AG09319 (cell line): ENCODE data around the gene USP20.

ENCODE experiments used
- DNase-seq: peaks from one replicate; pipeline ENCODE4 v3.0.0-alpha.2; 2010; ENCODE audit warnings: low read depth; ENCODE audit errors: extremely low read depth
- CTCF ChIP-seq: IDR thresholded peaks from 2 replicates; pipeline ENCODE4 v1.5.1; 2011; ENCODE audit warnings: low read depth, mild to moderate bottlenecking, inconsistent platforms, low read length, moderate library complexity

USP20 gene

GRCh38 chr9:129898185-129898584 is 62.9 kb downstream of the USP20 start:
- no peak for DNase-seq
- no peak for TF ChIP-seq CTCF

- DNase-seq: no peak
- no peak for TF ChIP-seq CTCF
These were observed 64.4 kb downstream of the USP20 start for GRCh38 chr9:129899620-129900019.

DNA sequence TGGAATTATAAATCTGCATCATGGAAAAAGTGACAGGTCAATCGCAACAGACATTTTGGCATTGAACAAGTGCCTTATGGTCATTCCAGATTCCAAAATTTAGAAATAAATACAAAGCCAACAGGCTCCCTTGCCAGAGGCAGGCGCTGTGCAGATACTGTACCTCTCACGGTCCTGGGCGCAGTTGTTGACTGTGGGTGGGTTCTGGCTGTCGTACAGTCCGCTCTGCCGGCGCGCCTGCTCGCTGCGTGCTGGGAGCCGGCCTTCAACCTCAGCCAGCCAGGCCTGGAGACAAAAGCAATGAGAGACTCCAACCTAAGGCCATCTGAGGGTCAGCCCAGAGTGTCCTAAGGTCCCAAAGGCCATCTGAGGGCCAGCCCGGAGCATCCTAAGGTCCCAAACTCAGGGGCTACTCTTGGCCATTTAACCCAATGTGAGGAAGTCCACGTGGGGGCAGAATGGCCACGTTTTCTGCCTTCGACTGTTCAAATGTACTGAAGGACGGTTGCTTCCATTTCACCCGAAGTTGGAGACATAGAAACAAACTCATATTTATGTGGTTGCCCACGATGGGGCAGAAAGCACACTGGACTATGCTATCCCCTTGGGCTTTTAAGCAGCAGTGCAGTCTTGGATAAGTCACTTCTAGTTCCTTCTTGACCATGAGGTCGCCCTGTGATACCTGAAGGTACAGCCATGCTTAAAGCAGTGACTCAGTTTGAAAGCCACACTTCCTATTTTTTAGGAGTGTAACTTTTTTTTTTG is 65.2 kb downstream of the USP20 start:
- no peak for DNase-seq
- no peak for TF ChIP-seq CTCF

- DNase-seq: no peak
- TF ChIP-seq CTCF: no peak
These were observed 66.9 kb downstream of the USP20 start for GRCh38 chr9:129901993-129902739.

- no peak for TF ChIP-seq CTCF
- no peak for DNase-seq
These were observed 67.5 kb downstream of the USP20 start for GRCh38 chr9:129902740-129903134.

GRCh38 chr9:129904734-129905133 is 69.5 kb downstream of the USP20 start:
- no peak for DNase-seq
- TF ChIP-seq CTCF: no peak

DNA sequence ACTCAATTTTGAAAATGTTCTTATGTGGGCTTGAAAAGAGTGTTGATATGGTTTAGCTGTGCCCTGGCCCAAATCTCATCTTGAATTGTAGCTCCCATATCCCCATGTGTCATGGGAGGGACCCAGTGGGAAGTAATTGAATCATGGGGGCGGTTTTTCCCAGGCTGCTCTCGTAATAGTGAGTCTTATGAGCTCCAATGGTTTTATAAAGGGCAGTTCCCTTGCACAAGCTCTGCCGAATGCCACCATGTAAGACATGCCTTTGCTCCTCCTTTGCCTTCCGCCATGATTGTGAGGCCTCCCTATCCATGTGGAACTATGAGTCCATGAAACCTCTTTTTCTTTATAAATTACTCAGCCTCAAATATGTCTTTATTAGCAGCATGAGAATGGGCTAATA is 71.0 kb downstream of the USP20 start:
- DNase-seq: no peak
- no peak for TF ChIP-seq CTCF
